Natural killer cell (primary cell): Measurements from ENCODE around the gene TULP3. TPM values are rescaled to one million over a fixed set of nuclear protein-coding genes. Genes with fewer than 3 reads are reported as not detected.

Experiments used
- ATAC-seq, 3 donors: fragments of 150-1000 bp in 2 of 3; fragments of 200-7000 bp in 1 of 3; cut with Tn5 transposase; 1 replicate in 1 of 3; 2 replicates in 2 of 3; pipeline ENCODE4 v1.10.0; 2021; ENCODE audit warnings: mild to moderate bottlenecking in 2 of 3, moderate library complexity in 2 of 3
- DNase-seq, 2 donors: peaks; one replicate each; pipeline versions ENCODE4 v3.0.0 to v3.0.0-alpha.2; 2013 to 2021; ENCODE audit warnings: mixed read lengths in 1 of 2
- H3K27ac ChIP-seq: one replicate; pipeline ENCODE4 v1.5.1; 2013; ENCODE audit warnings: mild to moderate bottlenecking, low read length
- H3K27me3 ChIP-seq: one replicate; pipeline ENCODE4 v1.6.1; 2013; ENCODE audit warnings: low read length; ENCODE audit not compliant: control insufficient read depth, insufficient read depth
- H3K36me3 ChIP-seq: one replicate; pipeline ENCODE4 v1.6.1; 2013; ENCODE audit warnings: low read length; ENCODE audit not compliant: control insufficient read depth, insufficient read depth
- H3K4me1 ChIP-seq: one replicate; pipeline ENCODE4 v1.6.1; 2013; ENCODE audit warnings: low read length; ENCODE audit not compliant: control insufficient read depth, insufficient read depth
- H3K4me3 ChIP-seq: one replicate; pipeline ENCODE4 v1.5.1; 2013; ENCODE audit warnings: low read length
- H3K9me3 ChIP-seq: one replicate; pipeline ENCODE4 v1.6.1; 2013; ENCODE audit warnings: low read length; ENCODE audit not compliant: control insufficient read depth, insufficient read depth
- H3K27ac Mint-ChIP-seq, 2 donors: one replicate each; pipeline ENCODE4 v1.8.0; 2022; ENCODE audit warnings: mild to moderate bottlenecking in 2 of 2, mixed read lengths in 2 of 2, moderate library complexity in 1 of 2
- H3K27me3 Mint-ChIP-seq, 2 donors: one replicate each; pipeline ENCODE4 v1.8.0; 2022; ENCODE audit warnings: low read depth in 2 of 2, mixed read lengths in 2 of 2
- H3K36me3 Mint-ChIP-seq: one replicate; pipeline ENCODE4 v1.8.0; 2022; ENCODE audit warnings: mixed read lengths
- H3K4me1 Mint-ChIP-seq, 2 donors: one replicate each; pipeline ENCODE4 v1.8.0; 2022; ENCODE audit warnings: mixed read lengths in 2 of 2
- H3K4me3 Mint-ChIP-seq: one replicate; pipeline ENCODE4 v1.8.0; 2022; ENCODE audit warnings: mild to moderate bottlenecking, moderate library complexity, mixed read lengths
- H3K9me3 Mint-ChIP-seq, 2 donors: one replicate each; pipeline ENCODE4 v1.8.0; 2022; ENCODE audit warnings: mixed read lengths in 2 of 2
- CTCF ChIP-seq: fragments of 200-600 bp; IDR thresholded peaks from one replicate; pipeline ENCODE4 v1.8.0; 2022; ENCODE audit warnings: antibody characterized with exemption
- WGBS: methylation state at CpG from one replicate; pipeline ENCODE4 v1.1.7; 2013; ENCODE audit warnings: missing lambda C conversion rate; ENCODE audit not compliant: insufficient coverage; 5-methylcytosine and 5-hydroxymethylcytosine counted together
- intact Hi-C: fragments of 100-400 bp; cut with micrococcal nuclease; formaldehyde crosslinking; loops from one replicate; pipeline ENCODE4 v1.14.2; 2022
- total RNA-seq, 4 donors: library from RNA; stranded (reverse); fragments of 120-200 nt in 1 of 4; gene quantifications; one replicate each; pipeline versions ENCODE4 v1.2.3 to v1.2.4, GENCODE V29; 2013 to 2022

The TULP3 gene
- total RNA-seq, 3 donors from 2014 or later (not counting 1 experiment from before 2014, with no cell fraction given): 5.1 to 8.7 (median 6.2) TPM

DNA sequence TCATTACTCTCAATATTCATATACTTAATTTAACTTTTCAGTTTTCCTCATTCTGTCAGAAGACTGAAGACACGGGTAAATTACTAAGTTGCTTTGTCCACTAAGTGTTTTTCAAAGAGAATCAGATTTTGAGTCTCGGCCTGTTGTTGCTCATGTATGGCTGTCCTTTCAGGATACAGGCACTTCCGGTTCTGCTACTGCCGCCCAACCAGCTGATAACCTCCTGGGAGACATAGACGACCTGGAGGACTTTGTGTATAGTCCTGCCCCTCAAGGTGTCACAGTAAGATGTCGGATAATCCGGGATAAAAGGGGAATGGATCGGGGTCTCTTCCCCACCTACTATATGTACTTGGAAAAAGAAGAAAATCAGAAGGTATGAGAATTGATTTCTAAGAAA lies 40.2 kb downstream of the TULP3 start:
- Histone ChIP-seq H3K36me3 (peaks cover 22% of the 10 kb centered on the region), H3K27me3 (no peaks in the 10 kb centered on the region), H3K4me1 (no peaks in the 10 kb centered on the region), H3K9me3 (no peaks in the 10 kb centered on the region), H3K4me3 (no peak overlapping the region), H3K27ac (no peak overlapping the region)
- WGBS: 94% methylated on average over 5 of the region's 8 CpGs
- Mint-ChIP-seq H3K4me1 (no peaks in the 10 kb centered on the region), H3K4me3 (no peak overlapping the region), H3K27me3 (no peaks in the 10 kb centered on the region), H3K9me3 (no peaks in the 10 kb centered on the region), H3K36me3 (peaks cover 5% of the 10 kb centered on the region), H3K27ac (no peak overlapping the region)
- no peak for TF ChIP-seq CTCF
- DNase-seq: no peak
- intact Hi-C loops: no loop called here
- no peak for ATAC-seq

DNA sequence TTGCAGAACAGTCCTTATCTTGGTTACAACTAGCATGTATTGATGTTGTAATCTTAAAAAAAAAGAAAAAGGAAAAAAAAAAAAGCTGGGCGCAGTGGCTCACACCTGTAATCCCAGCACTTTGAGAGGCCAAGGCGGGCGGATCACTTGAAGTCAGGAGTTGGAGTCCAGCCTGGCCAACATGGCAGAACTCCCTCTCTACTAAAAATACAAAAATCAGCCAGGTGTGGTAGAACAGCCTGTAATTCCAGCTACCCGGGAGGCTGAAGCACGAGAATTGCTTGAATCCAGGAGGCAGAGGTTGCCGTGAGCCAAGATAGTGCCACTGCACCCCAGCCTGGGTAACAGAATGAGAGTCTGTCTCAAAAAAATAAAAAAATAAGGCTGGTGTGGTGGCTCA lies 42.9 kb downstream of the TULP3 start:
- Mint-ChIP-seq H3K36me3 (peaks cover 5% of the 10 kb centered on the region), H3K4me1 (no peaks in the 10 kb centered on the region), H3K27me3 (no peaks in the 10 kb centered on the region), H3K4me3 (no peak overlapping the region), H3K9me3 (no peaks in the 10 kb centered on the region), H3K27ac (no peak overlapping the region)
- ATAC-seq: no peak
- Histone ChIP-seq H3K36me3 (peaks cover 29% of the 10 kb centered on the region), H3K4me1 (no peaks in the 10 kb centered on the region), H3K9me3 (no peaks in the 10 kb centered on the region), H3K27me3 (no peaks in the 10 kb centered on the region), H3K4me3 (no peak overlapping the region), H3K27ac (no peak overlapping the region)
- TF ChIP-seq CTCF: no peak
- intact Hi-C loops: no loop called here
- 94% methylated on average over 6 of the region's 6 CpGs for WGBS
- DNase-seq: no peak

DNA sequence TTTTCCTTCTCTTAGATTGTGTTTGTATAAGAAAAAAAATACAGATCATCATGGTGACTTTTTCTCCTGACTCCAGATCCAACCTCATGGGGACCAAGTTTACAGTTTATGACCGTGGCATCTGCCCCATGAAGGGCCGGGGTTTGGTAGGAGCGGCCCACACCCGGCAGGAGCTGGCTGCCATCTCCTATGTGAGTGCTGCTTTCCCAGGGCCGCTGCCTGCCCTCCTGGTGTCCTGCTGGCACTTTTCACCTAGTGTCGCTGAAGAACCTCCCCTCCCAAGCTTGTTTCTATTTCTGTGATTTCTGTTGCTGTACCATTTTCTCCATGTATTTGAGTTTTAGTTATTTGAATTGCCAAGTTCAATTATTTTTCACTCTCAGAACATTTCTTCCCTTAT lies 43.7 kb downstream of the TULP3 start:
- Mint-ChIP-seq H3K27ac (no peak overlapping the region), H3K9me3 (no peaks in the 10 kb centered on the region), H3K27me3 (no peaks in the 10 kb centered on the region), H3K4me3 (no peak overlapping the region), H3K36me3 (peaks cover 5% of the 10 kb centered on the region), H3K4me1 (no peaks in the 10 kb centered on the region)
- Histone ChIP-seq H3K36me3 (peaks cover 29% of the 10 kb centered on the region), H3K4me3 (no peak overlapping the region), H3K27ac (no peak overlapping the region), H3K27me3 (no peaks in the 10 kb centered on the region), H3K9me3 (no peaks in the 10 kb centered on the region), H3K4me1 (no peaks in the 10 kb centered on the region)
- TF ChIP-seq CTCF: no peak
- 95% methylated on average over 6 of the region's 6 CpGs for WGBS
- no peak for DNase-seq
- ATAC-seq: no peak
- intact Hi-C loops: no loop called here

GRCh38 chr12:2936301-2936700 lies 45.6 kb downstream of the TULP3 start:
- Histone ChIP-seq H3K27me3 (no peaks in the 10 kb centered on the region), H3K27ac (no peak overlapping the region), H3K4me3 (no peak overlapping the region), H3K9me3 (no peaks in the 10 kb centered on the region), H3K36me3 (peaks cover 22% of the 10 kb centered on the region), H3K4me1 (no peaks in the 10 kb centered on the region)
- TF ChIP-seq CTCF: no peak
- Mint-ChIP-seq H3K4me3 (no peak overlapping the region), H3K27me3 (no peaks in the 10 kb centered on the region), H3K9me3 (no peaks in the 10 kb centered on the region), H3K27ac (no peak overlapping the region), H3K4me1 (no peaks in the 10 kb centered on the region), H3K36me3 (peaks cover 5% of the 10 kb centered on the region)
- DNase-seq: no peak
- intact Hi-C loops: no loop called here
- ATAC-seq: no peak
- WGBS: 94% methylated on average over 11 of the region's 11 CpGs
